GM21447 (cell line): ENCODE measurements around the gene ADCY4.
"Not testable (repeated sequence)": the region's sequence is repeated elsewhere in the genome, so short reads cannot be mapped to it uniquely, and the experiment has no call there.

Experiments
- ATAC-seq: cut with Tn5 transposase; IDR thresholded peaks from one replicate; pipeline ENCODE4 v1.9.1; 2021; ENCODE audit not compliant: unreplicated experiment

The ADCY4 gene

DNA sequence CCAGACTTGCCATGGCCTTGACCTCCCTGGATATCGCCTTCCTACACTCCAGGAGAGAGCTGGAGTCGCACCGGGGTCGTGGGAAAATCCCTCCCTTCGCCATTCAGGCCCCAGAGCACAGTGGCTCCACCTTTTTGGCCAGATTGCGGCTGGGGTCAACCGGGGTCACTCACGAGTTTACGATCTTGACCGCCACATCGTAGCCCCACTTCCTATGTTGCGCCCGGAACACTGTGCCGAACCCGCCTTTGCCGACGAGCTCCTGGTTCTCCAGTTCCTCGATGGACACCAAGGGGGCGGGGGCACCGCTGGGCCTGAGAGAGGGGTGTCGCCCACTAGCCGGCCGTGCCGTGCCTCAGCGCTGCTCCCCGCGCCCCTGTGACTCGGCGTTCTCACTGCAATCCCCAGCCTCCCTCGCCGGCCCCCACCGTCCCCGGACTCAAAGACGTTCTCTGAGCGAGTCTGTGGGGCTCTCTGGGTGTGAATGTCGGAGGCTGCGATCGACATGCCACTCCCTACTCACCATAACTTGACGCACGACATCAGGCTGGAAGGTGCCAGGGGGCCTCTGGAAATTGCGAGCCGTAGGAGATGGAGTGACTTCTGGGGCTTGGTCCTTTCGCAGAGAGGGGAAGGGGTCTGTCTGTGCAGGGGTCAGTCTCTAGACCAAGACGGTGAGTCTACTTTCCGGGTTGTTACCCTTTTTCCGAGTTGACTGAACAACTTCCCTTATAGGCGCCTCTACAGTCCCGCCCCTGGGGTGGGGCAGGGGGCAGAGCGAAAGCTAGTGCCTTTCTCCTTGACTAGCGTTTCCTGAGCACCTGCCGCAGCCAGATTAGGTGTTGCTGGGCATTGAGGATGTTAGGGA lies 4.6 kb upstream of the ADCY4 start, which contains the start of gene RIPK3:
RIPK3 (minus strand) TSS at position 708 of the 868 bp plus-strand sequence; CDS start at position 543, 165 bp downstream.
- peak; percentile 92 for ATAC-seq

DNA sequence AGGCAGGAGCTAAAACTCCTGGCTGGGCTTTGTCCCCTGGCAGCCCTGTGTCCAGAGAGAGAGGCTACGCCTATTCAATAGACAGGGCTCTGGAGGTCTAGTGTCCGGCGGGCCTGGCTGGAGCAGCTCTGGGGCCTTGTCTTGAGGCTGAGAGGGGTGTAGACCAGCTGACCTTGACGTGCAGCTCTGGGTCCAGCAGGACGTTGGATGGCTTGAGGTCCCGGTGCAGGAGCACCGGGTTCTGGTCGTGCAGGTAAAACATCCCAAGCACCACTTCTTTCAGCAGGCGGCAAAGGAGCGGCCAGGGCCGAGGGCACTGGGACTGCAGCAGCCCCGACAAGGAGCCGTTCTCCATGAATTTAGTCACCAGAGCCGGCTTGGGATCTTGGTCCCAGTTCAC lies 4.0 kb upstream of the ADCY4 start:
- ATAC-seq, result no peak

DNA sequence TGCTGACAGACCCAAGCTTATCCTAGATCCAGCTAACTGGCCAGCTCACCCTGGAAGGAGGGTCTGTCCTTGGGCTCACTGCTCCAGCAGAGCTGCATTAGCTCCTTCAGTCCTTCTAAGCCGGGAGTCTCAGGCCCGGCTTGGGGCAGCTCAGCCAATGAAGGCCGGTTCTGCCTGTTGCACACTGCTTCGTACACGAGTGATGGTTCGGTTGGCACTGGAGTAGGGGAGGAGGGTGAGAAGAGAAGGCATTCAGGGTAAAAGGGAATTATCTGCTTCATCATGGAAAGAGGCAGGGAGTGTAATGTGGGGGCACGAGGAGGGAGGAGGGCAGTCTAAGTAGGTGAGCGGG lies 2.9 kb upstream of the ADCY4 start:
- no peak for ATAC-seq

DNA sequence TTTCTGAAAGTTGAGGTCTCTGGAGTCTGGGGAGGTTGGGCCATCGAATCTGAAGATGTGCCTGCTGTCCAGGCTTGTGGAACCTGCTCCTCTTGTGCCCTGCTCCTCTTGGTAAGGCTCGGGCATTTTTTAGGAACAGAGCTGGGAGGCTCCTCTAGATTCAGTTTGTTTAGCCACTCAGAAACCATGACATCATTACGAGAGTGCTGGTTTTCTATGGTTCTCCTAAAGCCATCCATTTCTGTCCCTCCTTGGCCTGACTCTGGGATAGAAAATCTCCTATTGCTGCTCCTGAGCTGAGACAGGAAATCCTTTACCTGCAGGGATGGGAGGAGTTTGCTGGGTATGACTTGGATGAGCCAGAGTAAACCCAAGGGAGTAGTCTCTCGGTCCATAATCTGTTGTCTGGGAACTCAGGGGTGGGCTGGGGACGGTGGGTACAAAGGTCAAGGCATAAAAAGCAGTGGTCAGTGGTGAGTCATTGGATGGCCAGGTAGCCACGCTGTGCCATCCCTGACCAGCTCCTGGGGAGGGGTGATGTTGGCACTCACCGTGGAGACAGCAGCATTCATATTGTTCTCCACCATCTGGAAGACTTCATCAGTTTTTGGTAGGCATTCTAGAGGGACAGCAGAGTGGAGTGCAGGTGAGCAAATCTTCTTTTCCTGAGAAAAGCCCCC lies 2.4 kb upstream of the ADCY4 start:
- ATAC-seq, result no peak

DNA sequence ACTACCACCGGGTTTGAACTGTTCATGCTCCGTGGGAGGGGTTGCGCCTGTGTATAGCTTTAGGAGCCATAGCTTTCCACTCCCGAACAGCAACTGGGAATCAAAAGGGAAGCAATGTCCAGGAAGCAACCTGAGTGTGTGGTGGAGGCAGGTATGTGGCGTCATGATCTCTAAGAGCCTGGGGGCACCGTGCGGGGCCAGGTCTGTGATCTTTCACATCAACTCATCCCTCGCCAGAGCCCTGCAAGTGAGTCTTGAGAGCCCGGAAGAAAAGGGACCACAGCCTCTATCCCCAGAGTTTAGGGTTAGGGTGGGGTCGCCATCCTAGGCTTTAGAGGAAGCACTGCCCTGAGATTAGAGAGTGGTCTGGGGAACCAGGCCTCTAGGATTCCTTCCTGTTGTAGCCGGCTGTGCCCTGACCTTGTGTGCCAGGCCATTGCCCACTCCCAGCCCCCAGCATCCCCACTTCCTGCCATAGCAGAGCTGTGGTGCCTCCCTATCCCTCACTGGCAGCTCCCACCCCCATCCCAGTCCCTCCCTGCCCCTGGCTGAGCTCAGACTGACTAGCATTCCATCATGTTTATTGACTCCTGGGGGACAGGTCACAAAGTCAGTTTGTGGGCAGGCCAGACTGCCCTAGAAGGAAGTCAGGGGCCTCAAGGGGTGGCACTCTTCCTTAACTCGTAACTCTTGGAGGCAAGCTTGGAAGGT lies 745 bp upstream of the ADCY4 start:
- no peak for ATAC-seq

DNA sequence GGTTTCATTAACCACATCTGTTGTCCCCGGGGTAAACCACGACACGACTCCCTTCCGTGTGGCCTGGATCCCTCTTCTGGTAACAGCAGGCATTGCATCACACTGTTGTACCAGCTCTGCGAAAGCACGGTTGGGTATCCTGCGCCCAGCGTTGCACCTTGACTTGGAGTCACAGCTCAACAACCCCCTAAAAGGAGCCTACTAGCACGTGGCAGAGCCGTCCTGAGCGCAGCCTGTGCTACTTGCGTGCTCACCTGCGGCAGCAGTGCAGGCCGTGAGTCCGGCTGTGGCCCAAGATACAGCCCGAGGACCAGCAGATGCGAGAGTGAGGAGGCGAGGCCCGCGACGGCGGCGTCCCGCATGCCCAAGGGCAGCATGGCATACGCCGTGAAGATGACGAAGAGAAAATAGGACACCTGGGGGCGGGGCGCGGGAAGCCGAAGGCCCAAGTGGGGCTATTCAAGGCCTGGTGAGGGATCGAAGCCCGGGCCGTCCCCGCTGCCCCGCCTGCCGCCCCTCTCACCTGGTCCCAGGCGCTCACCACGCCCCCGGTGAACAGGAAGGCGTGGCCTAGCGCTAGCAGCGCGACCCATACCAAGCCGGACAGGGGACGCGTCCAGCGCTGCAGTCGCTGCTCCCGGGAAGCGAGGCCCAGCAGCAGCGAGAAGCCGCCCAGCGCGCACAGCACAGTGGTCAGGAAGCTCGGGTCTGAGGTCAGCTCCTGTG lies 2.4 kb downstream of the ADCY4 start:
- peak; percentile 85 for ATAC-seq

DNA sequence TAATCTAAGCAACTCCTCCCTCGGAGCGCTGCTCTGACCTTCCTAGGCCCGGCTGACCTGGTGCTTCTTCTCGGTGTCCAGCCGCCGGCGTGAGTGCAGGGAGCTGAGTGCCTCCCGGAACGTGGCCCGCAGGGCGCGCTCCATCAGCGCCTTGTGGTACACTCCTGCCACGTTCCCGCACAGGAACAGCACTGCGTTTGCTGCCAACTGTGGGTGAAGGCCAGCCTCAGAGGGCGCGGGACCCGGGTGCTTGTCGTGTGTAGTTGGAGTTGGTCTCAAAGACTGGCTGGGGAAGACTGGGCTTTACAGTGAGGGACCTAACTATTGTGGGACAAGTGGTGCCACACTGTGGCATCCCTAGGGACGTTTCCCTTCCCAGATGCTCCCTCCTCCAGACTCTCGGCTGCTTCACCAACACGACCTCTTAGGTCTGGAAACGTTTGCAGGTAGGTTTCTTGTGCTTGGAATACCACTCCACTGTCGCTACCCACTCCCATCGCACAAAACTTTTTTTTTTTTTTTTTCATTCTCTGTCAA lies 3.1 kb downstream of the ADCY4 start:
- ATAC-seq, result no peak

DNA sequence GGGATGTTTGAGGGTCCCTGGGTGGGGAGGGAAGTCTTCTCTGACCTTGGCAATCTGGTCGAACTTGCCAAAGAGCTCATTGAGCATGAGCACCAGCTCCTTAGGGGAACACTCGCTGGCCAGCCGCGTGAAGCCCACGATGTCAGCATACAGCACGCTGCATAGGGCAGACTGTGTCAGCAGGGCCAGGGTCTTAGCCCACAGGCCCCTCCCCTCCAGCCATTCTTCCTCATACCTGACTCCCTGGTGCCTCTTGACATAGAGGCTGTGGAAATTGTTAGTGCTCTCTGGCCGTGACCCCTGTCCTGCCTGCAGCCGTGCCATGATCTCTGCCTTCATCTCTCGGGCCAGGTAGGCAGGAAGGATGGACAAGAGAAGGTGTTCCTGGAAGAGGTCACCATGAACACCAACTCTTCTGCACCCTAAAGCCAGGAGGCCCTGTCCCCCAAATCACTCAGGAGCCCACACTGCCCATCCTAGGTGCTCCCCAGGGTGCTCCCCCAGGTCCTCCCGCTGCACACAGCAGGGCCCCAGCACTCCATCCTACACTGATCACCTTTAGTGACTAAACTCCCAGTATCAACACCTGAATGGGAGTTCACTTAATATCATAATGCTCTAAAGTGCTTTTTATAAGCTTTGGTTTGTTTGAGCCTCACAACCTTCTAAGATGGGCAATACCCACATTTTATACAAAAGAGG lies 3.7 kb downstream of the ADCY4 start:
- no peak for ATAC-seq

DNA sequence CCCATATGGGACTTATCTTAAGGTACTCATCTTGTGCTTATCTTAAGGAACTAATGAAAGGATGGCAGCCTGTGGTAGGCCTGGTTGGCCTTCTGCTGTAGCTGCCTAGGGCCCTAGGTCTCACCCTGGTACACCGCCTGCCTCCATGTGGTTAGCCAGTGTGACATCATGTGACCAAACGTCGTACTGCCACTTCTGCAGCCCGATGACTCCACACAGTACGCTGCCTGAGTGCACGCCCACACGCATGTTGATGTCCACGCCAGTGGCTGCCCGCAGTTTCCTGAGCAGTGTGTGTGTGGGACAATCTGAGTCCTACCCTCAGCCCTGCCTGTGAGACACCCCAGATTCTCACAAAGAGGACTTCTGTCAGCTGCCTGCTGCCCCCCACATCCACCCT lies 5.1 kb downstream of the ADCY4 start:
- no peak for ATAC-seq

DNA sequence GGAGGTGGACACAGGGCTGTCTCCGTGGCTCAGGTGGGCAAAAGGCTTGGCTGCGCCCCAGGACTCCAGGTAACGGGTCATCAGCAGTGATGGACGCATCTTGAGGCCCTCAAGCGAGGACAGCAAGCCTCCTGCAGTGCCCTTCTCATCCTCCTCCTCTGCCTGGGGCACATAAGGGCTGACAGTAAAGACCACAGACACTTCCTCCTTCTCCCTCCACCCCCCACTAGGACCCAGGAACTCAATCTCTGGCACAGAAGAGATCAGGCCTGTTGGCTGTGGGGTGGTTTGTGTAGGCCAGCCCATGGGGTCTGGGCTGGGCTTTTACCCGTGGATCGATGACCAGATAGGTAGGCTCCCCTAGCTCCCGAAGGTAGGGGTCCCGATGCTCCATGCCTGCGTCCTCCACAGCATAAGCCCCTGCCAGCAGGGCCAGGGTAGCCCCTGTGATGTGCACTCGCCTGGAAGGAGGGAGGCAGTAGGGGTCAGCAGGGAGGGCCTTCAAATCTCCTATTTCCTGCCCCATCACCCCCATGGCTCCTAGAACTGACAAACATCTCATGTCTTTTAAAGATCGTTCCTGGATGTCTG lies 5.7 kb downstream of the ADCY4 start:
- no peak for ATAC-seq

DNA sequence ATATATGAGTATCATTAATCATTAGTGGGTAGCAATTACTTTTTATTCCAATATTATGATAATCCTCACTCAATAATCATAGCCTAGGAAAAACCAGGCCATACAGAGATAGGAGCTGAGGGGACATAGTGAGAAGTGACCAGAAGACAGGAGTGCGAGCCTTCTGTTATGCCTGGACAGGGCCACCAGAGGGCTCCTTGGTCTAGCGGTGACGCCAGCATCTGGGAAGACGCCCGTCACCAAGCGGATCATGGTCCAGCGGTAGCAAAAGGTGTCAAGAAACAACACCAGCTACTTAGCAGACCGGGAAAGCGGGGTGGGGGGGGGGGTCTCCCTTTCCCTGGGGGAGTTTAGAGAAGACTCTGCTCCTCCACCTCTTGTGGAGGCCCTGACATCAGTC lies 7.0 kb downstream of the ADCY4 start:
- ATAC-seq, result not testable (repeated sequence)

DNA sequence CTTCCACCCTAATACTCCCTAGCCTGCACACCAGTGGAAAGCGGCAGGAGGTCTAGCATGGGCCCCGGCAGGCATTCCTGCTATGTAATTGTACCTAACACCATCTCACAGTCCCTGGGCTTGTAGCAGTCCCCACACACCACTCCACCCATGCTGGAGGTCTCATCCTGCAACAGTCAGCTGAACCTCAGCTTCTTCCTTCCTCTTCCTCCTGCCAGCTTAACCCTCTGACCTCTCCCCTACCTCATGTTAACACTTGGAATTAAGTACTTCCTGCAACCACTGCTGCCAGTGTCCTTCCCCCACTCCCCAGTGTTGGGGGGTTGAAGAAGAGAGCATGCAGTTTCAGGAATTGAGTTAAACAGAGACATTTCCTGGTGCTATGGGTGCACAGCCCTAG lies 7.6 kb downstream of the ADCY4 start:
- ATAC-seq, result no peak

DNA sequence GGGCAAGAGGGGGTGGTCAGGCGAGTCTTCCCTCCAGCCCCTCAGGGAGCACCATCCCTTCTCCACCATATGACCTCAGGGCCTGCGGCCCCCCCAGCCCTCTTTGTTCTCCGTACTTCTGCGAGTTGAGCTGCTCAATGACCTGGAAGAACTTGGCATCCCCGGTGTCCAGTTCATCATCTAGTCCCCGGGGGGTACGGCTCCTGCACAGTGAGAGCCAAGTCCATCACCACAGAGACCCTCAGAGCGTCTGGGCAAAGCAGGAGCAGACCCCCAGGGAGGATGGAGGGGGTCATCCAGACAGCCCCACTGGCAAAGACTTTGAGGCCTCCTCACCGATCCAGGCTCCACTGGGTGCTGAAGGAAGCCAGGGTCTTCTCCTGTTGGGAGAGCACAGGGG lies 8.9 kb downstream of the ADCY4 start:
- no peak for ATAC-seq

DNA sequence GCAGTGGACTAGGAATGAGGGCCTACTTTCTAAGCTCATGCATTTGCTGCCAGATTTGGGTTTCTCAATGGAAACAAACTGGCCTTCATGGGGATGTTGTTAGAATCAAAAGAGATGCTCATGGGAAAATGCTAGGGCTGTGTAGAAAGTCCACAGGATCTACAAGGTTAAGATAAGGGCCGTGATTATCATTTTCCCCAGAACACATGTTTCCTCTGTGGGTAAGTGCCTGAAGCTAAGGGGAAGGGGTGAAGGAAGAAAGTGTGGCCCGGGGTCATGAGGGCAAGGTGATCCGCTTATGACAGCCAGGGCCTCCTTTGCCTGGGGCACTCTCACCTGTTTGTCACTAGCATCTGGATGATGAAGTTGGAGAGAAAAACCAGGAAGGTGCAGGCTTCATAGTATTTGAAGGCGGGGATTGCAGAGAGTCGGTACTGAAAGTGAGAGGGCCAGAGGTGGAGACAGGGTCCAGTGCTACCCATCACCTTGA lies 9.8 kb downstream of the ADCY4 start:
- no peak for ATAC-seq

DNA sequence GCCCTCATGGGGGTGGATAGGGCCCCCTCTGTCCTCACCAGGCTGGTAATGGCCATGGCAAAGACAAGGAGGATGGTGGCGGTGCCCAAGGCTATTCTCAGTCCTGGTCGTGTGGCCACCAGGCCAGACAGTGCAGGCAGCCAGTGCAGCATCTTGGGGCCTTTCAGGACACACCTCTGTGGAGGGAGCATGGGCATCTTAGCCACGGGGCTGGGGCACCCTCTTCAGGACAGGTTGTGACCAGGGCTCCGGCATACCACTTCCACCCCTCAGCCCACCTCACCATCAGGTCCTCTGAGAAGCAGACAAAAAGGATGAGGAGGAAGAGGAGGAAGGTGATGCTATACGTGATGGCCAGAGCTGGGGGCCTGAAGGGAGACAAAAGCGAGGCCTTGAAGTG lies 10.8 kb downstream of the ADCY4 start:
- no peak for ATAC-seq

DNA sequence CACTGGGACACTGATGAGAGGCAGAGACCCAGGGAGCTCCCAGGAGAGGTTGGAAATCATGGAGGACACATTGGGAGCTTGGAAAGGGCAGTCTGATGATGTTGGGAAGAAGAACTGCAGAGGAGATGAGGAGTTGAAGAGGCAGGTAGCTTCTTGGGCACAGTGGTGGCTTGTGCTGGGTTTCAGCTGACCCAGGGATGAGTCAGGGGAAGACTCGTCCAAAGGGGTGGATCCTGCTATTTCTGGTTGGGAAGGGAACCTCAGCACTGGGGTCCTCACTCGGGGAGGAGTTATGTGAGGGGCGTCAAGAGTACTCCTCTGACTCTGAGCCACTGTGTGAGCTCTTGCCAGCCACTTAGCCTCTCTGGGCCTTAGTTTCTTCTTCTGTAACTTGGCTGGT lies 11.5 kb downstream of the ADCY4 start:
- no peak for ATAC-seq

DNA sequence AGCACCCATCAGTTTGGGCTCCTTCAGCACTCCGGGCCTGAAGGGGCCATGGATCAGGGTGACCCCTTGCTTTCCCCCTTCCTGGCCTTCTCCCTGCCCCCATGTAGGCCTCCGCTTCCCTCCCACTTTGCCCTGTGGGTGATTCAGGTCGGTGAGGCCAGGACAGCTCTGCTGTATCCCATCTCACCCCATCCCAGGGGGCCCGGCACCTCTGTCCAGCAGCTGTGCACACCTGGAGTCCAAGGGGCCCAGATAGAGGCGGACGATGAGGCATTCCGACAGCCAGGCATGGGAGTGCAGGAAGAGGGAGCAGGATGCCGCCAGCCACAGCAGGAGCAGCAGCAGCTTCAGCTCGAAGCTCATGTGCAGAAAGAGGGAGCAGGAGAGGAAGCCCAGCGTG lies 12.2 kb downstream of the ADCY4 start:
- ATAC-seq, result no peak

DNA sequence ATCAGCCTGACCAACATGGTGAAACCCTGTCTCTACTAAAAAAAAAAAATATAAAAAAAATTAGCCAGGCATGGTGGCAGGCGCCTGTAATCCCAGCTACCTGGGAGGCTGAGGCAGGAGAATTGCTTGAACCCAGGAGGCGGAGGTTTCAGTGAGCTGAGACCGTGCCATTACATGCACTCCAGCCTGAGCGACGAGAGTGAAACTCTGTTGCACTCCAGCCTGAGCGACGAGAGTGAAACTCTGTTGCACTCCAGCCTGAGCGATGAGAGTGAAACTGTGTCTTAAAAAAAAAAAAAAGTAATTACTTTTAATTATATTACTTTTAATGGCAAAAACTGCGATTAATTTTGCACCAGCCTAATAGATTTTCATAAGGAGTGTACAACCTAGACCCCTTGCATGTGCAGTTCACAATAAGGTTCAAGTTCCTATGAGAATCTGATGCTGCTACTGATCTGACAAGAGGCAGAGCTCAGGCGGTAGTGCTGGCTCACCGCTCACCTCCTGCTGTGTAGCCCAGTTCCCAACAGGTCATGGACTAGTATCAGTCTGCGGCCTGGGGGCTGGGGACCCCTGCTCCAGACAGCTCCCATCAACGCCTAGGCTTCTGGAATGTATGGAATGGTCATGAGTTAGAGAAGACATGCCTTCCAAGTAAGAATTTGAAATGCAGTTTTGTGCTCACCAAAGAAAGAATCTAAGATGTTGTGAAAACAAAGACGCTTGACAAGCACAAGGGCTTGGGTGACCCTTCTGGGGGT lies 13.5 kb downstream of the ADCY4 start:
- no peak for ATAC-seq
